ENCODE data around the gene DLG5. TPM values are rescaled to one million over a fixed set of nuclear protein-coding genes. Genes with fewer than 3 reads are reported as not detected.

The DLG5 gene
- total RNA-seq, 1 donor from 2014 or later = 1.1 TPM

GRCh38 chr10:77834943-77835668 is 91.4 kb downstream of the DLG5 start:
- Mint-ChIP-seq H3K9me3 (no peaks in the 10 kb centered on the region), H3K36me3 (ENCODE audit: low read depth) (no peaks in the 10 kb centered on the region), H3K4me3 (no peak overlapping the region), H3K4me1 (peaks cover 8% of the 10 kb centered on the region), H3K27me3 (no peaks in the 10 kb centered on the region), H3K27ac (no peak overlapping the region)
- no peak for TF ChIP-seq CTCF (IDR thresholded peaks at IDR 0.05)
- ATAC-seq (ENCODE audit: low read depth) (no peak), DNase-seq (no peak)
- intact Hi-C loops (cut with micrococcal nuclease) = no loop called here
- ChIA-PET POLR2A (no interaction called here), CTCF (no interaction called here)

GRCh38 chr10:77834540-77834939 is 92.0 kb downstream of the DLG5 start:
- CTCF ChIA-PET = no interaction called here
- Mint-ChIP-seq H3K27ac (no peak overlapping the region), H3K36me3 (ENCODE audit: low read depth) (no peaks in the 10 kb centered on the region), H3K4me3 (no peak overlapping the region), H3K4me1 (peaks cover 8% of the 10 kb centered on the region), H3K9me3 (no peaks in the 10 kb centered on the region), H3K27me3 (no peaks in the 10 kb centered on the region)
- ATAC-seq (ENCODE audit: low read depth) (no peak), DNase-seq (no peak)
- intact Hi-C loops (cut with micrococcal nuclease) = no loop called here
- POLR2A ChIA-PET = no interaction called here
- TF ChIP-seq CTCF (IDR thresholded peaks at IDR 0.05) = no peak

- intact Hi-C loops (cut with micrococcal nuclease) = no loop called here
- Mint-ChIP-seq H3K27me3 (no peaks in the 10 kb centered on the region), H3K4me3 (no peak overlapping the region), H3K27ac (no peak overlapping the region), H3K4me1 (peaks cover 8% of the 10 kb centered on the region), H3K9me3 (no peaks in the 10 kb centered on the region), H3K36me3 (ENCODE audit: low read depth) (no peaks in the 10 kb centered on the region)
- no peak for TF ChIP-seq CTCF (IDR thresholded peaks at IDR 0.05)
- no peak for DNase-seq
- no peak for ATAC-seq (ENCODE audit: low read depth)
- ChIA-PET CTCF (no interaction called here), POLR2A (no interaction called here)
Observed at GRCh38 chr10:77833792-77834191, 92.8 kb downstream of the DLG5 start.

- no peaks in the 10 kb centered on the region for H3K27me3 Mint-ChIP-seq
- no peak overlapping the region for H3K4me3 Mint-ChIP-seq
- DNase-seq (no peak), ATAC-seq (ENCODE audit: low read depth) (no peak)
- ChIA-PET POLR2A (no interaction called here), CTCF (no interaction called here)
- H3K9me3 Mint-ChIP-seq = no peaks in the 10 kb centered on the region
- no peak for TF ChIP-seq CTCF (IDR thresholded peaks at IDR 0.05)
- no peak overlapping the region for H3K27ac Mint-ChIP-seq
- peaks cover 8% of the 10 kb centered on the region for H3K4me1 Mint-ChIP-seq
- intact Hi-C loops (cut with micrococcal nuclease) = no loop called here
- H3K36me3 Mint-ChIP-seq (ENCODE audit: low read depth) = no peaks in the 10 kb centered on the region
Observed at GRCh38 chr10:77833225-77833624, 93.3 kb downstream of the DLG5 start.

- Mint-ChIP-seq H3K4me1 (peaks cover 6% of the 10 kb centered on the region), H3K9me3 (no peaks in the 10 kb centered on the region), H3K27me3 (no peaks in the 10 kb centered on the region), H3K36me3 (ENCODE audit: low read depth) (no peaks in the 10 kb centered on the region), H3K27ac (no peak overlapping the region), H3K4me3 (no peak overlapping the region)
- ATAC-seq (ENCODE audit: low read depth) (no peak), DNase-seq (no peak)
- ChIA-PET CTCF (no interaction called here), POLR2A (no interaction called here)
- intact Hi-C loops (cut with micrococcal nuclease) = no loop called here
- TF ChIP-seq CTCF (IDR thresholded peaks at IDR 0.05) = no peak
Observed at GRCh38 chr10:77832238-77832637, 94.3 kb downstream of the DLG5 start.

Data from activated B cell treated with CpG ODN at 0.5 μM for 24 hours (primary cell).